Ramos (cell line): ENCODE data around the gene FBLN2.

Experiments used
- in situ Hi-C: fragments of 300-500 bp; cut with MboI; formaldehyde crosslinking; loops from one replicate; pipeline ENCODE4 v1.14.3; 2022; ENCODE audit warnings: low sequenced_read_pairs; ENCODE audit not compliant: unreplicated experiment

The FBLN2 gene

GRCh38 chr3:13654330-13655060 is 105.6 kb downstream of the FBLN2 start:
- in situ Hi-C loops = no loop called here

- in situ Hi-C loops = no loop called here
Observed at GRCh38 chr3:13655061-13655913, 106.4 kb downstream of the FBLN2 start.

DNA sequence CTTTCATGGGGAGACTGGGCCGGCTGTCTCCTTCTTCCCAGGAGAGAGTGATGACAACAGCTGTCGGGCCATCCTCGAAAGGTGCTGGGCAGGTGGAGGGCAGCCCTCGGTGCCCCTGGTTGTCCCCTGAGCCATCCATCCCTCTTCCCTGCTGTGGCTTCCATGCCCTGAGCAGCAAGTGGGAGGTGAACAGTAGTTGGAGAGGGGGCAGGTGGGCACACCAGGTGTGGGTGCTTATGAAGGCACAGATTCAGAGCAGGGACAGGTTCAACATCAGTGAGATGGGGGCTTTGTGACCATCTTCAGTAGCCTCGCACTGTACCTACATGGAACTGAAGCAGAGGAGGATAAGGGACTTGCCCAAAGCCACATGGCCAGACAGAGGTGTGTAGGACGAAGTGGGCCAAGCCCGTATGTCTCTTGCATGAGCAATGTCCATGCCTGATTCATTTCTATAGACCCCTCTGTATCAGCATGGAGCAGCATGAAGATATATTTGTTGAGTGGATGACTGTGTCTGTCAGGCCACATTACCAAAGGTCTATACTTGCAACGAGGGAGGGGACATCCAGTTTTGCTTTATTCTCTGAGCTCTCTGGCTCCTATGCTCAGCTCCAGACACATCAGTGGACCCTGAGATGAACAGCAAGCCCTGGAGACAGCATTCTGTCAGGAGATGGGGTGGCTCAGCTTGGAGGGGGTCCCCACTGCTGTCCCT is 107.8 kb downstream of the FBLN2 start:
- in situ Hi-C loops = no loop called here

- in situ Hi-C loops = no loop called here
Observed at GRCh38 chr3:13657660-13658435, 108.9 kb downstream of the FBLN2 start.

DNA sequence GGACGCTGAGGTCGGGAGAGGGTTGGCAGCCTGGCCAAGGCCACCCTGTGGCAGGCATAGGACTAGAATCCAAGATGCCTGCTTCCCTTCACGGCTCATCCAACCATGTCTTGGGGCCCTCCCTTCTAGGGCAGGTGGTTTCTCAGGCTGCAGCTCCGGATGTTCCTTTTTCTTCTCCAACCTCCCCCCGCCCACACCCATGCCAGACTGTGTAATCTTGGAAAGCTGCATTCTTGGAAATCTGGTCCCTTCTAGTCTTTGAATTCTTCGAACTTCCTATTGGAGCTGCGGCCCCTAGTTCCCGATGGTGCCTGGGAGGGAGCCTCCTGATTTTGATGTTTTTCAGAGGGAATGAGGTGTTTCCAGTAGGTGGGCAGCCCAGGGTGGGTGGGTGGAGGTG is 109.8 kb downstream of the FBLN2 start:
- in situ Hi-C loops = no loop called here

GRCh38 chr3:13659221-13659969 is 110.5 kb downstream of the FBLN2 start:
- in situ Hi-C loops = no loop called here

GRCh38 chr3:13660042-13660874 is 111.3 kb downstream of the FBLN2 start:
- in situ Hi-C loops = loop anchor here (10.0 kb wide), 1 partner anchor 225 kb away; the partner anchor contains the start of gene WNT7A

DNA sequence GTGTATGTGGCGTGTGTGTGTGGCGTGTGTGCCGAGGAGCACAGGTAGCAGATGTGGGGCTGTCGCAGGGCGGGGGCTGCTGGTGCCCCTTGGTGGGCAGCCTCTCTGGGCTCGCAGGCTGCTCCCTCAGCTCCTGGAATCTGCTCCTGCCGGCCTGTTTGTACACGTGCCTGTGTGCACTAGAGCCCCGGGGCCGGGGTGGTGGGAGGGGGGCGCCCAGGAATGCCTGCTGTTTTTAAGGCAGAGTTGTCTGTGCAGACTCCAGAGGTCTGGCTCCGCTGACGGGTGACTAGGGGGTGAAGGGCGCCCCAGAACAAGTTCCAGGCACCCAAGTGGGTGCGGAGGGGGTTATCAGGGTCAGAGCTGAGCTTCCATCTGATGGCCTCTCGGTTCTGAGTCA is 112.2 kb downstream of the FBLN2 start:
- in situ Hi-C loops = loop anchor here (10.0 kb wide), 1 partner anchor 224 kb away; the partner anchor contains the start of gene WNT7A

DNA sequence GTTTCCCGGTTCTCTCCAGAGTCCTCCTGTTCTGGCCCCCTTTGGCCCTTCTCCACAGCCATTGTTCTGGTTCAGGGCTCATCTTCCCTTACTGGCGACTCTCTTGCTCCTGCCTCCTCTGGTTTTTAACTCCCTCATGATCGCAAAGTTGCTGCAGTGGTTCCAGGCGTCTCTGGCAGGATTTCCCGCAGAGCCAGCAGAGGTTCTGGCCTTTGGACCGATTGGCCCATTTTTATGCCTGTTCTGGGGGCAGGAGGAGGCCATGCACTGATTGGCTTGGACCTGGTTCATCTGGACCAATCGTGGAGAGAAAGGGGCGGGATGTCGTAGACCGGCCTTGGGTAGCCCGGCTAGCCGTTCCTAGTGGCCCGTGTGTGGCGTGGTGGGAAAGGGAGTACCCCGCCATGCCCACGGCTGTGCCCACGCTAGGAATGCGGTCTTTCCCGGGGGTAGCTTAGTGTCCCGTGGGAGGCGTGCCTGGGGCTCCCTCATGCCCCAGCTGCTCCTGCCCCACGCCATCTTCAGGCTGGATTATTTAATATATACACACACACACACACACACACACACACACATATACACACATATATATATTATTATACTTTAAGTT is 113.4 kb downstream of the FBLN2 start:
- in situ Hi-C loops = loop anchor here (10.0 kb wide), 1 partner anchor 222 kb away; the partner anchor contains the start of gene WNT7A

GRCh38 chr3:13663781-13664535 is 115.0 kb downstream of the FBLN2 start:
- in situ Hi-C loops = loop anchor here (10.0 kb wide), 1 partner anchor 221 kb away; the partner anchor contains the start of gene WNT7A

DNA sequence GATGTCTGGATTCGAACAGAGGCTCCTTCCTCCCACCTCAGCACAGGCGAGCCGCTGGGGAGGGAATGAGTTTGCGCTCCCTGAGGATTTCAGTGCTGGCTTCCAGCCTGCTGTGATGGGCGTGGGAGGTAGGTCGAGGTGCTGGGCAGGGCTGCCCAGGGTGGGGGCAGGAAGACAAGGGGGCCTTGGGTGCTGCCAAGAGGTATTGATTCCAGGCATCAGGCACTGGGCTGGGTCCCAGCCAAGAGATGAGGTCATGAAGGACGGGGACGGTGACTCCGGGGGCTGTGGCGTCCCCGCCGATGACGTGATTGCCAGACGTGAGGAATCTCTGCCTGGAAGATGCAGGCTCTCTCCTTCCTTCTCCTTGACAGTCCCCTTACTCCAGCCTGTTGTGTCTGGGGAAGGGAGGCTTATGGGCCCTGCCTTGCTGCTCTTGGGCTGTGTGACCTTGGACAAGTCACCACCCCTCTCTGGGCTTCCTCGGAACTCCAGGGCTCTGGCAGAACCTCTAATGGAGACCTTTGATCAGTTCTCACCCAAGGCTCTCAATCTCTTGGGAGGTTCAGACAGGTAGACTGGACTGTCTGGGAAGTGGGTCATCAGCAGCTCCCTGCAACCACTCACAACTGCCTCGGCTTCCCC is 116.8 kb downstream of the FBLN2 start:
- in situ Hi-C loops = loop anchor here (10.0 kb wide), 1 partner anchor 219 kb away; the partner anchor contains the start of gene WNT7A

- in situ Hi-C loops = loop anchor here (10.0 kb wide), 1 partner anchor 219 kb away; the partner anchor contains the start of gene WNT7A
Observed at GRCh38 chr3:13666227-13666619, 117.3 kb downstream of the FBLN2 start.

- in situ Hi-C loops = loop anchor here (10.0 kb wide), 1 partner anchor 218 kb away; the partner anchor contains the start of gene WNT7A
Observed at GRCh38 chr3:13666781-13667709, 118.1 kb downstream of the FBLN2 start.

GRCh38 chr3:13668136-13668535 is 119.2 kb downstream of the FBLN2 start:
- in situ Hi-C loops = loop anchor here (10.0 kb wide), 1 partner anchor 217 kb away; the partner anchor contains the start of gene WNT7A

GRCh38 chr3:13669457-13669856 is 120.5 kb downstream of the FBLN2 start:
- in situ Hi-C loops = loop anchor here (10.0 kb wide), 1 partner anchor 215 kb away; the partner anchor contains the start of gene WNT7A
